ENCODE measurements around the gene PVALEF. TPM values are rescaled to one million over a fixed set of nuclear protein-coding genes. Genes with fewer than 3 reads are reported as not detected.
"Not testable (repeated sequence)": the region's sequence is repeated elsewhere in the genome, so short reads cannot be mapped to it uniquely, and the experiment has no call there.

PVALEF gene
- total RNA-seq, 1 donor from 2014 or later: not detected

DNA sequence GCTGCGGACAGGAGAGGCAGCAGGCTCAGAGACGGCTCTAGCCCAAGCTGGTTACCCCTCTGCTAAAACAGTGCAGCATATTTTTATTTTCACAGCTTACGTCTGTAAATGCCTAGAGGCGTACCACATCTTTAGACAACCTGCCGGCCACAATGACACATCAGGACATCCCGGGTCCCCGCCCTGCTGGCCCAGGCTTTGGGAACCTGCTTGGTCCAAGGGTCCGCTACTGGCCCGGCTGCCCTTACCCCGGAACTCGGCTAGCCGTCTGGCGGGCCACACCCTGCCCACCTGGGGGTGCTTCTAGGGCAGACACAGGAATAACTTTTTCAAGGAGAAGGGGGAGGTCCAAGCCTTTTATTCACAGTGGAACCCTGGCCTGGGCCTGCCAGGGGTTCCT is 53.2 kb downstream of the PVALEF start:
- DNase-seq (ENCODE audit: low read depth in 2 of 2): no peak

- no peak for DNase-seq (ENCODE audit: low read depth in 2 of 2)
Measured at GRCh38 chr17:81218991-81219390, 53.7 kb downstream of the PVALEF start.

DNA sequence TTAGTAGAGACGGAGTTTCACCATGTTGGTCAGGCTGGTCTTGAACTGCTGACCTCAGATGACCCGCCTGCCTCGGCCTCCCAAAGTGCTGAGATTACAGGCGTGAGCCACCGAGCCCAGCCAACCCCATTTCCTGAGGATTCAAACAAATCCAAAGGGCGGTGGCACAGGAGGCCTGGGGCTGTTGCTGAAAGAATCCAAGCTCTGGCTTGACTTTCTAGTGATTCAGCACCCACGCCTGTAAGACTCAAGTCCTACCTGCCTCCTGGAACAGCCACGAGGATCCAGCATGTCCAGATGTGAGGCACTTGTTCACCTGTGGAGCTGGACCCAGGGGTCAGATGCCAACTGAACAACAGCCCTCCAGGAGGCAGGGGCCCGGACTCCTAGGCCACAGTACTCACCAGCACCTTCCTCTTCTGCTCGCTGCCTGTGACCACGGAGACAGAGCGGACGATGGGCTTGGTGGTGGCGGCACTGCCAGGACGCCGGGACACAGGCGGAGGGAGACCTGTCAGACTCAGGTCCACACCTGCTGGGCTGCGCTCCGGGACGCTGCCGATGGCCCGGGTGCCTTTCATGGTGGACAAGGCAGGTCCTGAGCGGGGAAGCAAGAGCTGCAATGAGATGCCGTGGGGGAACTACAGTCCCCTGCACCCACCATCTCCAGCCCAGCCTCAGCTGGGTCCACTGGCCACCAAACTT is 54.3 kb downstream of the PVALEF start:
- no peak for DNase-seq (ENCODE audit: low read depth in 2 of 2)

DNA sequence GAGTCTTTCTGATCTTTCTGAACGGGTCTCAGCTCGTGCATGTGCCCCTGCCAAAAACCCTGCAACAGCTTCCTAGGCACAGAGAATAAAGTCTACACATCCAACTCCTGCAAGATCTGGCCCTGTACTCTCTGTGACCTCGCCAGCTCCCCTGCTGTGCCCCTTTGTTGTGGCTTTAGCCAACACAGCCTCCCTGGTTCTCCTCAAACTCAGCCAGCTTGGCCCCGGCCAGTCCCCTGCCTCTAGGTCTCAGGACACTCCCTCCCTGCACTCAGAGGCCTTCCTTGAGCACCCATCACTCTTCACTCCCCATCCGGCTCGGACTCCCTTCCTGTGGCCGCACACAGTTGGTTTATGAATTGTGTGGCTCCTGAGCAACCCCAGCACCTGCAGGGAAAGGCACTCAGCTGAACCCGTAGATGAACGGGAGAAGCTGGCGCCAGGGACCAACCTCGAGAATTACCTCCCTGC is 56.1 kb downstream of the PVALEF start:
- DNase-seq (ENCODE audit: low read depth in 2 of 2): no peak

DNA sequence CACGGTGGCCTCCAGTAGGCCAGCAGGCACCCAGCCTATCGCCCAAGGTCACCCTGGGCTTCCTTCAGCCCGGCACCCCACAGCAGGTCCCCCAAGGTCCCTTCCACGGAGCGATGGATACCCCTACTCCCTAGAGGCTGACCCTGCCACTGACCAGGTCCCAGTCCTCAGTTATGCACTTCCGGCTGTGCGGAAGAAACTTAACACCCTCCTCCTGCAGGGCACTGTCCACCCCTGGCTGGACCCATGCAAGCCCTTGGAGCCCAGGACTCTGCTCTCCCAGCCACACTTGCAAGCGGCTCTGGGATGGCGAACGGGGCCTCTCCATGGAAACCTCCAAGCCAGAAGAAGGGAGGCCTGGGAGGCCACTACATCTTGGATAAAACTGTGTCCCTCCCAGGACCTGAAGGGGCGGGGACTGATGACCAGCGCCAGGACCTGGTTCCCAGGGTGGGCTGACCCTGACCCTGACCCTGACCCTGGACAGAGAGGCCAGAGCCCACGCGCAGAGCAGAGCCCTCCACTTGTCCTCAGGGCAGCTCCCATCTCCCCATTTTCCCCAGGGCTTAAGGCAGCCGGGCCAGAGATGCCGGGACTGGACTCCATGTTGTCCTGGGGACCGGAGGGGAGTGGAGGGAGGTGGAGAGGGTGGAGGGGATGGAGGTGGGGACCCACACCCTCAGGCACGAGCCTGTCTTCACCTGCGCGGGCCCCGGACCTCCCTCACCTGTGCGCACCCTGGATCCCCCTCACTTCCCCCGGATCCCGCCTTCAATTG is 56.7 kb downstream of the PVALEF start:
- no peak for DNase-seq (ENCODE audit: low read depth in 2 of 2)

DNA sequence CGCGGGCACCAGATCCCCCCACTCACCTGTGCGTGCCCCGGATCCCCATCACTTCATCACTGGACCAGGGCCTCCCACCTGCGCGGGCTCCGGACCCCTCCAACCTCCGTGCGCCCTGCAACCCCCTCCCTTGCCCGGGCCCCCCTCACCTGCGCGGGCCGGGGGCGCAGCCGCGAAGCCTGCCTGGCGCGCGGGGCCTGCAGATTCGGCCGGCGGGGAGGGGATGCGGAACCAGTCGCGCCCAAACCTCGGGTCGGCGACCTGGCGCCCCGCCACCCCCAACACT is 57.3 kb downstream of the PVALEF start:
- DNase-seq (ENCODE audit: low read depth in 2 of 2): no peak

- DNase-seq (ENCODE audit: low read depth in 2 of 2): peak; percentile 94 to 99
Measured at GRCh38 chr17:81222906-81223761, 57.8 kb downstream of the PVALEF start, which contains the start of gene CEP131. TSS of gene CEP131 (minus strand) at chr17:81222965. CDS start at chr17:81220056, 2,909 bp downstream.

DNA sequence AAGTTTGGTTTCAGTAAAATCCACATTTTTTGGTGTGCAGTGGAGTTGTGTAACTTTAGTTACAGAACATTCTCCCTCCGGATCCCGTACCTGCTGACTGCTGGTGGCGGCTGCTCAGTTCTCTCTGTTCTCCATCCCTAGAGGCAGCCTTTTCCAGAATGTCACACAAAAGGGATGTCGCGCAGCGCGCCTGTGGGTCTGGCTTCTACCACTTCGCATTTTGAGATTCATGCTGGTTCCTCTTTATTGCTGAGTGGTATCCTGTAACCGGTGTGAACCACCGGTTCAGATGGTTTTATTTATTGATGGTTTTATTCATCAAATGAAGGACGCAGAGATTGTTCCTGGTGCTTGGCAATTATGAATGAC is 58.4 kb downstream of the PVALEF start:
- no peak for DNase-seq (ENCODE audit: low read depth in 2 of 2)

- DNase-seq (ENCODE audit: low read depth in 2 of 2): not testable (repeated sequence)
Measured at GRCh38 chr17:81227630-81228029, 62.3 kb downstream of the PVALEF start.

- no peak for DNase-seq (ENCODE audit: low read depth in 2 of 2)
Measured at GRCh38 chr17:81228420-81228819, 63.1 kb downstream of the PVALEF start.

- no peak for DNase-seq (ENCODE audit: low read depth in 2 of 2)
Measured at GRCh38 chr17:81228834-81229665, 63.7 kb downstream of the PVALEF start.

GRCh38 chr17:81229666-81229920 is 64.3 kb downstream of the PVALEF start:
- DNase-seq (ENCODE audit: low read depth in 2 of 2): no peak

DNA sequence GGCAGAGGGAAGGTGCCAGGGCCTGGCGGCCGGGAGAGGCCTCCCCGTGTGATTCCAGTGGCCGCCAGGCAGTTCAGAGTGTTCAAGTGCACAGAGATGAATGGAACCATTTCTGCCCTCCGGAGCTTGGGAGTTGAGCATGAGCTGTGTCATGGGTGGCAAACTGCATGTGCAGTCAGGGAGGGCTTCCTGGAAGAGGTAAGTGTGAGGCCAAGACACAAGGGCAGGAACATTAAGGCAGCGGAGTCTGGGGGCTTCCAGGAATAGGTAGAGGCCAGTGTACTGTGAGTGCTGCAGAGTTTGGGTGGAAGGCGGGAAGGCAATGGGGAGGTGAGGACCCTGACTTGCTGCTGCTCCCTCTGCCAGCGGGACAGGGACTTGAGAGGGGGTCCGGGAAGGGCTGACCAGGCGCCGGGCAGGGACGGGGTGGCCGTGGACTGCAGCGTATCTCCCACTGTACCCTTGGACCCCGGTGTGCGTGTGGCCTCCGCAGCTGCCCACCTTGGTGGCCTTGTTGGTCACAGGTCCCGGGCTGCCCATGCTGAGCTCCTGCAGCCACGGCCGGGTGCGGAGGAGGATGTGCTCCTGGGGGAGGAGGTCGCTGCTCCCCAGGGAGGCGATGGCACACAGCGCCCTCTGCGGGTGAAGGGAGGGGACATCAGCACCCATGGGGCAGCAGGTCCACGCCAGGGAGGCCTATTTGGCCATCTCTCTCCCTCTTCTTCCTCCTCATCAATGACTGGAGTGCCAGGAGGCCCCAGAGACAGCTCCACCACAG is 64.9 kb downstream of the PVALEF start:
- no peak for DNase-seq (ENCODE audit: low read depth in 2 of 2)

- no peak for DNase-seq (ENCODE audit: low read depth in 2 of 2)
Measured at GRCh38 chr17:81231121-81231645, 65.9 kb downstream of the PVALEF start.

DNA sequence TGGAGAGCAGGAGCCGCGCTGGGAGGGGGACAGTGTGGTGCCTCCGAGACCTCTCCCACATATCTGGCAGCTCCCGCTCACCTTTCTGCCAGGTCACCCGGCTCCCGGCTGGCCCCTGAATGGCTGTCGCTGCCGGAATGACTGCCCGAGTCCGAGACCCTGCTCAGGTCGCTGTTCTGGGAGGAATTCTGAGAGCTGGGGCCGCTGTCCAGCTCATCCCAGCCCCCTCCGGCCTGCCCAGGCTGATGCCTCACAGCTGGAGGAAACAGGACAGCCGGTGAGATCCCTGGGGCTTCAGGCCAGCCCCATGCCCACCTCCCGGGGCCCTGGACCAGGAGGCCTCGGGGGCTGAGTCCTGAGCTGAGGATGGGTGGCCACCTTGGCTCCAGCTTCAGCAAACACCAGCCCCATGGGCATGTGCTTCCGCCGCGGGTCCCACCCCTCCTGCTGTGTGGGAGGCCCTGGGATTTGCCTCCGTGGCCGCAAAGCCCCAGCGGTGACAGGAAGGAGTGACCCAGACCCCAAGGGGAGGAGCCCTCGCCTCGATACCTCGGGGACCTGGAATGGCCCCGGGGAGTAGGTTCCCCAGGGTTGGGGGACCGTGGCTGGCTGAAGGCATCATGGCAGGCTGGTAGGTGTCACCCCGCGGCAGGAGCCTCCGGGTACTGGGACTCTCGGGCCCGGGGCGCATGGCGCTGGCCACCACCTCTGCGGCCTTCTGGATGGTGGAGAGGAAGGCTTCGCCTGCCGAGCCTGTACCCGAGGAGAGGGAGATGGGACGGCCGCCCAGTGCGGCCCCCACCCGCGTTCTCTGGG is 66.7 kb downstream of the PVALEF start:
- DNase-seq (ENCODE audit: low read depth in 2 of 2): no peak
